HepG2 (cell line): ENCODE results near the gene IFNLR1. TPM values are rescaled to one million over a fixed set of nuclear protein-coding genes. Genes with fewer than 3 reads are reported as not detected.

ENCODE experiments used
- AHR ChIP-seq: IDR thresholded peaks from 2 replicates; pipeline ENCODE4 v1.6.1; 2018; ENCODE audit warnings: missing genetic modification reagents, missing compliant biosample characterization
- CHD2 ChIP-seq: IDR thresholded peaks from 2 replicates; pipeline ENCODE4 v1.6.1; 2011; ENCODE audit warnings: low read depth, low read length, improper control_type of control experiment
- DNMT1 ChIP-seq: sonication (generic); formaldehyde crosslinking; IDR thresholded peaks from 2 replicates; pipeline ENCODE4 v1.5.1; 2020; ENCODE audit warnings: mild to moderate bottlenecking, missing genetic modification reagents
- FOXP4 ChIP-seq: sonication (generic); formaldehyde crosslinking; IDR thresholded peaks from 2 replicates; pipeline ENCODE4 v1.4.0; 2020; ENCODE audit warnings: missing genetic modification reagents
- HMGXB4 ChIP-seq, 2 experiments: sonication (generic) in 1 of 2; formaldehyde crosslinking in 1 of 2; IDR thresholded peaks; 2 replicates each; pipeline versions ENCODE4 v1.4.0 to v1.6.1; 2018 to 2020; ENCODE audit warnings: missing genetic modification reagents in 2 of 2, borderline replicate concordance in 1 of 2, low read depth in 1 of 2, mild to moderate bottlenecking in 1 of 2, missing biosample characterization in 1 of 2
- IKZF1 ChIP-seq: fragments of 450-650 bp; IDR thresholded peaks from 2 replicates; pipeline ENCODE4 v1.7.1; 2016
- KAT8 ChIP-seq: IDR thresholded peaks from 2 replicates; pipeline ENCODE4 v1.6.1; 2016; ENCODE audit warnings: missing genetic modification reagents, missing compliant biosample characterization
- MAX ChIP-seq: IDR thresholded peaks from 2 replicates; pipeline ENCODE4 v1.6.1; 2012; ENCODE audit warnings: inconsistent platforms
- SMAD1 ChIP-seq: sonication (generic); formaldehyde crosslinking; IDR thresholded peaks from 2 replicates; pipeline ENCODE4 v1.4.0; 2020; ENCODE audit warnings: missing genetic modification reagents, low read depth, mild to moderate bottlenecking, borderline replicate concordance
- TAF15 ChIP-seq: fragments of 200-400 bp; formaldehyde crosslinking; IDR thresholded peaks from one replicate; pipeline ENCODE4 v1.6.1; 2018; ENCODE audit warnings: mild to moderate bottlenecking, low read depth, low read length; ENCODE audit not compliant: poor library complexity, severe bottlenecking
- TSC22D2 ChIP-seq: sonication (generic); formaldehyde crosslinking; IDR thresholded peaks from 2 replicates; pipeline ENCODE4 v1.5.1; 2020; ENCODE audit warnings: missing genetic modification reagents, mild to moderate bottlenecking, borderline replicate concordance
- ZBTB26 ChIP-seq: IDR thresholded peaks from 2 replicates; pipeline ENCODE4 v1.6.1; 2016; ENCODE audit warnings: missing compliant biosample characterization, missing genetic modification reagents, borderline replicate concordance
- ZNF543 ChIP-seq: sonication (generic); formaldehyde crosslinking; IDR thresholded peaks from 2 replicates; pipeline ENCODE4 v1.4.0; 2020; ENCODE audit warnings: mild to moderate bottlenecking, missing genetic modification reagents
- ZNF569 ChIP-seq: sonication (generic); formaldehyde crosslinking; IDR thresholded peaks from 2 replicates; pipeline ENCODE4 v1.5.0; 2020; ENCODE audit warnings: mild to moderate bottlenecking, missing genetic modification reagents, moderate library complexity, borderline replicate concordance
- ZNF839 ChIP-seq: sonication (generic); formaldehyde crosslinking; IDR thresholded peaks from 2 replicates; pipeline ENCODE4 v1.4.0; 2020; ENCODE audit warnings: missing genetic modification reagents, mild to moderate bottlenecking, borderline replicate concordance
- polyA plus RNA-seq, 8 experiments: library from polyadenylated mRNA; depleted of rRNA in 3 of 8; stranded (reverse) in 7 of 8; unstranded in 1 of 8; fragments of >200 nt; fragmentation: Illumina TruSeq in 4 of 8; extraction: Trizol in 4 of 8; gene quantifications; 2 replicates each; pipeline versions ENCODE4 v1.2.1 to v1.2.3, GENCODE V29; 2011 to 2016; ENCODE audit warnings: low read depth in 4 of 8, missing spikeins in 1 of 8, mixed read lengths in 1 of 8; ENCODE audit not compliant: insufficient read depth in 1 of 8
- total RNA-seq, 5 experiments: library from RNA; depleted of rRNA; stranded (reverse); fragments of >200 nt; fragmentation: Illumina TruSeq; extraction: Trizol; gene quantifications; 2 replicates each; pipeline ENCODE4 v1.2.3, GENCODE V29; 2016; ENCODE audit warnings: low read depth in 1 of 5
- TF ChIP-seq, protein P1 (sequence below): IDR thresholded peaks from 2 replicates; pipeline ENCODE4 v1.6.1; 2016; ENCODE audit warnings: missing compliant biosample characterization, missing genetic modification reagents, borderline replicate concordance
- TF ChIP-seq, protein P2 (sequence below): sonication (generic); formaldehyde crosslinking; IDR thresholded peaks from 2 replicates; pipeline ENCODE4 v1.4.0; 2020; ENCODE audit warnings: missing genetic modification reagents, mild to moderate bottlenecking, borderline replicate concordance

IFNLR1 gene
- total and polyA plus RNA-seq, 2 of the 13 experiments (the other 11 are each of a cell fraction or from before 2014, with no cell fraction given), result 3.8 to 8.5 TPM

- TF ChIP-seq CHD2 (no peak), ZNF839 (CRISPR knock-in tag) (no peak), KAT8 (CRISPR knock-in tag) (0 out of 2 replicates have a peak, but pooled peaks have one; percentile 16), SMAD1 (CRISPR knock-in tag) (peak; percentile 54; the same call in 1 of the 2 replicates), TSC22D2 (no peak), FOXP4 (0 out of 2 replicates have a peak, but pooled peaks have one; percentile 10), IKZF1 (no peak), ZBTB26 (CRISPR knock-in tag) (0 out of 2 replicates have a peak, but pooled peaks have one; percentile 37), HMGXB4 (CRISPR knock-in tag; IDR thresholded peaks at IDR 0.05; ENCODE audit: borderline replicate concordance in 1 of 2, low read depth in 1 of 2) (peak in 1 of 2 experiments; percentile 35; a peak in 1 of 4 replicates), AHR (no peak), ZNF543 (CRISPR knock-in tag) (peak; percentile 60; the same call in 1 of the 2 replicates), MAX (peak; percentile 54; the same call in 1 of the 2 replicates), TAF15 (no peak), ZNF569 (no peak), DNMT1 (CRISPR knock-in tag) (no peak; the same call in 1 of the 2 replicates)
- TF ChIP-seq, protein P1, sequence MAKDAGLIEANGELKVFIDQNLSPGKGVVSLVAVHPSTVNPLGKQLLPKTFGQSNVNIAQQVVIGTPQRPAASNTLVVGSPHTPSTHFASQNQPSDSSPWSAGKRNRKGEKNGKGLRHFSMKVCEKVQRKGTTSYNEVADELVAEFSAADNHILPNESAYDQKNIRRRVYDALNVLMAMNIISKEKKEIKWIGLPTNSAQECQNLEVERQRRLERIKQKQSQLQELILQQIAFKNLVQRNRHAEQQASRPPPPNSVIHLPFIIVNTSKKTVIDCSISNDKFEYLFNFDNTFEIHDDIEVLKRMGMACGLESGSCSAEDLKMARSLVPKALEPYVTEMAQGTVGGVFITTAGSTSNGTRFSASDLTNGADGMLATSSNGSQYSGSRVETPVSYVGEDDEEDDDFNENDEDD (CRISPR knock-in tag), result peak; percentile 30; the same call in 1 of the 2 replicates
- TF ChIP-seq, protein P2, sequence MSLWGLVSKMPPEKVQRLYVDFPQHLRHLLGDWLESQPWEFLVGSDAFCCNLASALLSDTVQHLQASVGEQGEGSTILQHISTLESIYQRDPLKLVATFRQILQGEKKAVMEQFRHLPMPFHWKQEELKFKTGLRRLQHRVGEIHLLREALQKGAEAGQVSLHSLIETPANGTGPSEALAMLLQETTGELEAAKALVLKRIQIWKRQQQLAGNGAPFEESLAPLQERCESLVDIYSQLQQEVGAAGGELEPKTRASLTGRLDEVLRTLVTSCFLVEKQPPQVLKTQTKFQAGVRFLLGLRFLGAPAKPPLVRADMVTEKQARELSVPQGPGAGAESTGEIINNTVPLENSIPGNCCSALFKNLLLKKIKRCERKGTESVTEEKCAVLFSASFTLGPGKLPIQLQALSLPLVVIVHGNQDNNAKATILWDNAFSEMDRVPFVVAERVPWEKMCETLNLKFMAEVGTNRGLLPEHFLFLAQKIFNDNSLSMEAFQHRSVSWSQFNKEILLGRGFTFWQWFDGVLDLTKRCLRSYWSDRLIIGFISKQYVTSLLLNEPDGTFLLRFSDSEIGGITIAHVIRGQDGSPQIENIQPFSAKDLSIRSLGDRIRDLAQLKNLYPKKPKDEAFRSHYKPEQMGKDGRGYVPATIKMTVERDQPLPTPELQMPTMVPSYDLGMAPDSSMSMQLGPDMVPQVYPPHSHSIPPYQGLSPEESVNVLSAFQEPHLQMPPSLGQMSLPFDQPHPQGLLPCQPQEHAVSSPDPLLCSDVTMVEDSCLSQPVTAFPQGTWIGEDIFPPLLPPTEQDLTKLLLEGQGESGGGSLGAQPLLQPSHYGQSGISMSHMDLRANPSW (CRISPR knock-in tag), result peak; percentile 52; the same call in 1 of the 2 replicates
Observed at GRCh38 chr1:24186993-24187790, at the start of gene IFNLR1 (continued).
